GM13976 (cell line): ENCODE data around the gene SYNE2.

Source experiments
- DNase-seq: peaks from one replicate; pipeline ENCODE4 v3.0.0; 2012; ENCODE audit warnings: low spot score
- in situ Hi-C: fragments of 300-500 bp; cut with MboI; formaldehyde crosslinking; loops from one replicate; pipeline ENCODE4 v1.12.0; 2022; ENCODE audit warnings: low sequenced_read_pairs, mixed read lengths, inconsistent platforms; ENCODE audit not compliant: unreplicated experiment
- TF ChIP-seq, protein P1 (sequence below): IDR thresholded peaks from 2 replicates; pipeline ENCODE4 v1.5.1; 2012; ENCODE audit warnings: borderline replicate concordance, mild to moderate bottlenecking; ENCODE audit not compliant: insufficient read depth; ENCODE audit errors: extremely low read depth, missing control alignments, control extremely low read depth

Gene SYNE2

DNA sequence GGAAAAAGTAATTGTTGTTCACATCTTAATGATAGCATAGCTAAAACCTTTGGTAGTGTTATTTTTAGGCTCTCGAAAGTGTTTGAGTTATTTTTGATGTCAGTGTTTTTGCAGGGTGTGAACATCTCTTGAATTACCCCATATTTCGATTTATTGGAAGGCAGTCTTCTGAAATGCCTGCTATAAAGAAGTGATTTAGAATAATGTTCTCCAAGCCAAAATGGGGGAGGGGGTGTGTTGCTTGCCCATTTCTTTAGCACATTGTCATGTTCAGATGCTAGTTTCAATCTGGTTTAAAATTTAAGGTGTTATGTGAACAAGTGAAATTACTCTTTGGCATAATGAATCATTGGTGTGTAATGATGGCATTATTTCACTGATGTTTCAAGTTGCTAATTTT is 110.6 kb downstream of the SYNE2 start:
- no peak for DNase-seq
- in situ Hi-C loops: no loop called here
- TF ChIP-seq, protein P1, sequence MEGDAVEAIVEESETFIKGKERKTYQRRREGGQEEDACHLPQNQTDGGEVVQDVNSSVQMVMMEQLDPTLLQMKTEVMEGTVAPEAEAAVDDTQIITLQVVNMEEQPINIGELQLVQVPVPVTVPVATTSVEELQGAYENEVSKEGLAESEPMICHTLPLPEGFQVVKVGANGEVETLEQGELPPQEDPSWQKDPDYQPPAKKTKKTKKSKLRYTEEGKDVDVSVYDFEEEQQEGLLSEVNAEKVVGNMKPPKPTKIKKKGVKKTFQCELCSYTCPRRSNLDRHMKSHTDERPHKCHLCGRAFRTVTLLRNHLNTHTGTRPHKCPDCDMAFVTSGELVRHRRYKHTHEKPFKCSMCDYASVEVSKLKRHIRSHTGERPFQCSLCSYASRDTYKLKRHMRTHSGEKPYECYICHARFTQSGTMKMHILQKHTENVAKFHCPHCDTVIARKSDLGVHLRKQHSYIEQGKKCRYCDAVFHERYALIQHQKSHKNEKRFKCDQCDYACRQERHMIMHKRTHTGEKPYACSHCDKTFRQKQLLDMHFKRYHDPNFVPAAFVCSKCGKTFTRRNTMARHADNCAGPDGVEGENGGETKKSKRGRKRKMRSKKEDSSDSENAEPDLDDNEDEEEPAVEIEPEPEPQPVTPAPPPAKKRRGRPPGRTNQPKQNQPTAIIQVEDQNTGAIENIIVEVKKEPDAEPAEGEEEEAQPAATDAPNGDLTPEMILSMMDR: no peak

DNA sequence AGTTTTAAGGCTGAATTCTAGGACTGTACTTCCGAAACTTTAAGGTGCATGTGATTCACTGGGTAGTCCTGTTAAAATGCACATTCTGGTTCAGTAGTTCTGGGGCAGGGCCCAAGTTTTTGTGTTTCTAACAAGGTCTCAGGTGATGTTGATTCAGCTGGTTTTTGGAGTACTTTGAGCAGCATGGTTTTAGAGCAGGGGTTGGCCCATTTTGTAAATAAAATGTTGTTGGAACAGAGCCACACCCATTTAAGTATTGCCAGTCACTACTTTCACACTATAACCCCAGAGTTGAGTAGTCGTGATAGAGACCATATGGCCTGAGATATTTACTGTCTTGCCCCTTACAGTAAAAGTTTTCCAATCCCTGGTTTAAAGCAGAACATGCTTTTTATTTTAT is 111.3 kb downstream of the SYNE2 start:
- TF ChIP-seq, protein P1: no peak
- no peak for DNase-seq
- in situ Hi-C loops: no loop called here

DNA sequence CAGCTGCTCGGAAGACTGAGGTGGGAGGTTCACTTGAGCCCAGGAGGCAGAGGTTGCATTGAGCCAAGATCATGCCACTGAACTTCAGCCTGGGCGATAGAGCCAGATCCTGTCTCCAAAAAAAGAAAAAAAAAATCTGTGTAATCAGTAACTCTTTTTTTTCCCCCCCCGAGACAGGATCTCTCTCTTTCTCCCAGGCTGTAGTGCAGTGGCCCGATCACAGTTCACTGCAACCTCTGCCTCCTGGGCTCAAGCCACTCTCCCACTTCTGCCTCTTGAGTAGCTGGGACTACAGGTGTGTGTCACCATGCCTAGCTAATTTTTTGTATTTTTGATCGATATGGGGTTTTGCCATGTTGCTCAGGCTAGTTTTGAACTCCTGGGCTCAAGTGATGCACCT is 113.6 kb downstream of the SYNE2 start:
- in situ Hi-C loops: no loop called here
- TF ChIP-seq, protein P1: no peak
- DNase-seq: no peak

DNA sequence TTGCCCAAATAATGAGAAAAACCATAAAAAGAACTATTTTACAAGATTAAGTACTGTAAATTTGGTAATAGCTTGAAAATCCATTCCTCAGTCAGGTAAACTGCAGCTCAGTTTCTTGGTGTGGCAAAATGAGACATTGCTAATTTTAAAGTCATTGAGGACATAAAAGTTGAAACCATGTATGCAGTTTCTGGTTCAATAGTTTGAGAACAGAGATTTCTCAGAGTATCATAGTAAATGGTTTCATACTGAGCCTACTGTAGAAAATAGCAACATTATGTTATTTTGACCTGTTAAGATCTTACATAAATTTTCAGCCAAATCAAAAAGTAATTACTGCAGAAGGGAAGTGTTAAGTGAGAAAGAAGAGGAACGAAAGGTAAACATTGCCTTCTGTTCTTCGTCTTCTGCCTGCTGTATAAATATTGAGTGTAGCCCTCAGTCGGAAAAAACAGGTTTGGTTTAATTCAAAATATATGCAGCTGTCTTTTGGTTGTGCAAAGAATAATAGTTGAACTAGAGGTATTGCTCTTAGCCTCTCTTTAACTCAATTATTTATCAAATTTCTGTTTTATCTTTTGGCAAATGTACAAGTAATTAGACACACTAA is 119.6 kb downstream of the SYNE2 start:
- no peak for DNase-seq
- TF ChIP-seq, protein P1: no peak
- in situ Hi-C loops: no loop called here

DNA sequence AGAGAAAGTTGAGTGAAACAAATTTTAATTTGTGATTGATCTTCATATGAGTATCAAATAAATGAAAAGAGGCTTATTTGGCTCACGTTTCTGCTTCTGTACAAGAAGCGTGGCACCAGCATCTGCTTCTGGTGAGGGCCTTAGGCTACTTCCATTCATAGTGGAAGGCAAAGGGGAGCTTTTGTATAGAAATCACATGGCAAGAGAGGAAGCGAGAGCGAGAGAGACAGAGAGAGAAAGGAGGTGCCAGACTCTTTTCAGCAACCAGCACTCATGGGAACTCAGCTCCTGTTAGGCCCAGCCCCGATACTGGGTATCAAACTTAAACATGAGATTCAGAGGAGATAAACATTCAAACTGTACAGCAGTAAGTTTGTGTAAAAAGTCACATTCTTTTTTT is 121.4 kb downstream of the SYNE2 start:
- DNase-seq: no peak
- in situ Hi-C loops: no loop called here
- TF ChIP-seq, protein P1: no peak

DNA sequence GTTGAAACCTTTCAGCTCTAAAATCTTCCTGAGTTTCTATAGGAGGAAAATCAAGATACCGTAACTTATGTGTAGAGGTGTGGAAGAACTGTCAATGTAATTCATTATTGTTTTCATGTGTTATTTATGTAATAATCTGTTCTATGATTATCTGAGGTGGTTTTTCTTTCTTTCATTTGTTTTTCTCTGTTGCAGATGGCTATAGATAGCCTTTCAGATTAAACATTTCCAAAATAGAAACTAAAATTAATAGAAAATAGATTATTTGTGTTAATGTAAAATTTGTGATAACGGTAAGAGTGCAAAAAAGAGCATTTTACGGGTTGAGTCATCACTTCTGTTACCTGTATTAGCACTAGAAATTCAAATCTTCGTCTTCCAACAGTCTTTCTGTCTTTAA is 128.8 kb downstream of the SYNE2 start:
- in situ Hi-C loops: no loop called here
- TF ChIP-seq, protein P1: no peak

More for the DNA sequence above, 128.8 kb downstream of the SYNE2 start:
- DNase-seq: no peak
